ENCODE data around the gene REX1BD.
"Not testable (repeated sequence)": the region's sequence is repeated elsewhere in the genome, so short reads cannot be mapped to it uniquely, and the experiment has no call there.

REX1BD gene

DNA sequence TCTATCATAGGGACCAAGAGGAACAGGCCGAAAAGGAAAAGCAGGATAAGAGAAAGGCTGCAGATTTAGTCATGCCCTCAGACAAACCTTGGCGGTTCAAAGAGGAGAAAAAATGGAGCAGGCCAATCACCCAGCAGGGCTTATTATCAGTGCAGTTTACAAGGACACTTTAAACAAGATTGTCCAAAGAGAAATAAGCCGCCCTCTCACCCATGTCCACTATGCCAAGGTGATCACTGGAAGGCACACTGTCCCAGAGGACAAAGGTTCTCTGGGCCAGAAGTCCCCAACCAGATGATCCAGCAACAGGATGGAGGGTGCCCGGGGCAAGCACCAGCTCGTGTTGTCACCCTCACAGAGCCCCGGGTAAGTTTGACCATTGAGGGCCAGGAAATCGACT is 8.3 kb upstream of the REX1BD start:
- FAIRE-seq, result no peak

DNA sequence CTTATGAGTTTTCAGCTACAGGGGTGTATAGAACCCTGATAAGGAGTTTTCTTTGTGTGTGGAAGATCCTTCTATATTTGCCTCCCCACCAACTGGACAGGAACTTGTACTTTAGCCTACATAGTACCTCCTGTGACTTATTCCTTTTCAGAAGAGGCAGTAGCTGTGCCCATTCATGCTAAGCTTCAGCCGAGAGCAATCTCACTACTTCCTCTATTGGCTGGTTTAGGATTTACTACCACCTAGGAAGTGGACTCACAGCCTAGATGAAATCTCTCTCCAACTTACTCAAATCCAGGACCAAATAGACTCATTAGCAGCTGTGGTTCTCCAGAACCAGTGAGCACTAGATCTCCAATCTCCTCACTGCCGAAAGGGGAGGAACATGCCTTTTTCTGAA is 2.3 kb upstream of the REX1BD start:
- FAIRE-seq, result no peak

DNA sequence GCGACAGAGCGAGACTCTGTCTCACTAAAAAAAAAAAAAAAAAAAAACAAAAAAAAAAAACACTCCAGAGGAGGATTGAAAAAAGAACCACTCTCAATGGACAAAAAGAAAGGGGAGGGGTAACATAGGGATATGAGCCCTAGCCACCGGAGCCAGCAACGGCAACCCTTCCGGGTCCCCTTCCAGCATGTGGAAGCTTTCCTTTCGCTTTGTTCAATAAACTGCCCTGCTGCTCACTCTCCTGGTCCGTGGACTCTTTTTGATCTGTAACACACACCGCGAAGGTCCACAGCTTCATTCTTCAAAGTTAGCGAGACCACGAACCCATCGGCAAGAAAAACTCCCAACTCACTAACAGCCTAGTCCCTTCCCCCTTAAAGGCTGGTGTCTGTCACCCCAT is 1.0 kb upstream of the REX1BD start:
- FAIRE-seq, result no peak

DNA sequence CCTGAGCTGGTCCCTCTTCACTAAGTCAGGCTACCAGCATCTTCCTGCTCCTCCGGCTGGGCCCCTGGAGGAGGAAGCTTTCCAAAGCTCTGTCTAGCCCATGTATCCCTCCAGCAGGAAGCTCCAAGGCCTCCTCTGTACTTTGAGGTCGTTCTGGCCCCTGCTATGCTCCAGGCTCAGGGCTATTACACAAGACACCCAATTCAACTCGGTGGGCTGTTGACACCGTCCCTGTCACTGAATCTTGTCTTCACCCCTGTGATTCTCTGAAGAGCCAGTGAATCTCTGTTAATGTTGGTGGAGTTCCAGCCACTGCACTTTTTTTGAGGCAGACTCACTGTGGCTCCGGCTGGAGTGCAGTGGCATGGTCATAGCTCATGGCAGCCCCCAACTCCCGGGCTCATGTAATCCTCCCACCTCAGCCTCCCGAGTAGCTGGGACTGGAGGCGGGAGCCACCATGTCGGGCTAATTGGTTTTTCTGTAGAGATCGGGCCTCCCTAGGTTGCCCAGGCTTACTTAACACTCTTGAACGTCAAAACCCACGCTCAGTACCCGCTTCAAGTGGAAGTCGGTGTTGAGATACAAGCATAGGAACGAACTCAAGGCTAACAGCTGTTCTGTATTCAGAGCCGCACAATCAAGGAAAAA is 512 bp upstream of the REX1BD start:
- FAIRE-seq, result no peak

DNA sequence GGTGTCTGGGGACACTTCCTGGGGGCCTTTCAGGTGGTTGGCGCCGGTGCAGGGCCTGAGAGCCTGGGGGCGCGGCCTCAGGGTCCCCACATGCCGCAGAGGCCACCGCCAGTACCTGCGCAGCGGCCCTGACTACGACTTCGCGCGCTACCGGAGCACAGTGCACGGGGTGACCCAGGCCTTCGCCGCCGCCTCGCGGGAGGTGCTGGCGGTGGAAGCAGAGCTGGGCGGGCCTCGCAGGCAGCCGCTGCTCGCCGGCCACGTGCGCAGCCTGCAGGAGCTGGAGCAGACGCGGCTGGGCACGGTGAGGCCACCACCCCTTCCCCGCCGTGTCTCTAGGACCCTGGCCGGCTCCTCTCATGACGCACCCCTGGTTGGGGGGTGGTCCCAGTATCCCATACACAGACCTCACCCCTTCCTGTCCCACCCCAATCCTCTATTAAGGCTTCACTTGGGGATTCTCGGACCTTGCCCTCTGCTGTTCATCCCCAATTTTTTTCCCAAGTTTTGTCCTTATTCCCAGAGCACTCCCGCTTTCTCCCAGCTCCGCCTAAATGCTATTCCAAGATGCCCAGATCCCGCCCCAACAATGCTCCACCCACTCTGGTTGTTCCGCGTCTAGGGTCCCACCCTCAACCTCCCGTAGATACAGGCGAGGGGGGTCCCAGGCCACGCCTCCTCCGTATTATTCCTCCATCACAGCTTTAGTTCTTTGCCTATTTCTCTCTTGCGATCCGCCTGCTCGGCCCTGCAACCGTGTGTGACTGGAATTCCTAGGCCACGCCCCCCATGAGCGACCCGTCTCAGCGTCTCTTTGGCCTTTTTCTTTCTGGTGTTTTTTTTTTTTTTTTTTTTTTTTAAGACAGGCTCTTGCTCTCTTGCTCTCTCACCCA is 1.0 kb downstream of the REX1BD start:
- FAIRE-seq, result no peak

DNA sequence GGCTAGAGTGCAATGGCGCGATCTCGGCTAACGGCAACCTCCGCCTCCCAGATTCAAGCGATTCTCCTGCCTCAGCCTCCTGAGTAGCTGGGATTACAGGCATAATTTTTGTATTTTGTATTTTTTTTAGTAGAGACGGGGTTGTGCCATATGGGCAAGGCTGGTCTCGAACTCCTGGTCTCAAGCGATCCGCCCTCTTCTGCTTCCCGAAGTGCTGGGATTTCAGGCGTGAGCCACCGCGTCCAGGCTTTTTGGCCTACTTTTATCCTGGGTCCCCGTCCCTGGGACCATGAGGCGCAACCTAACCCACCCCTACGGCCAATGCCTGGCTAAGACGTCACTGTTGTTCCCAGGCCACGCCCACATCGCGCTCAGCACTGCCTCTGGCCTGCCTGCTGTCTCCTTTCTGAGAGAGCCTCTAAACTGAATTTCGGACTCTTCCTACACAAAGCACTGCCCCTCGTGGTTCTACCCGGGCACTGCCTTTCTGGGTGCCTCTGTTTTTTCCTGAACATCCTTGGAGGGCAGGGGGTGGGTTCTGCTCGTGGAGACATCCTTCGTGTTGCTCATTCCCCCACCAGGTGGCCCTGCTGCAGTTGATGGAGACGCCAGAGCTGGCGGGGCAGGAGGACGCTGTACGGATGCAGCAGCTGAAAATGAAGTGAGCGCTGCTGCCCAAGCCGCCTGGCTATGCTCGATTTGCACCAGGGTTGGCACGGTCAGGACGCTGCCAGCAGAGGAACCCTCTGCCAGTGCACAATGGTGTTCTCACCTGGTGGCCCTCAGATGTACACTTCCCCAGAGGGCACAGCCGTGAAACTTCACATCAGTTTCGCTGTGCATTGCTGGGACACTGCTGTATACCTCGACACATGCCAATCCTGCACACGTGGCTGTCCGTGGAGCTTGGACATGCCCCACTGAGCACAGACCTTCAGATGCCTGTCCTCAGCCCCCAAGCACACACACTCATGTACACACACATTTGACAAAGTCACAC is 2.0 kb downstream of the REX1BD start:
- no peak for FAIRE-seq

DNA sequence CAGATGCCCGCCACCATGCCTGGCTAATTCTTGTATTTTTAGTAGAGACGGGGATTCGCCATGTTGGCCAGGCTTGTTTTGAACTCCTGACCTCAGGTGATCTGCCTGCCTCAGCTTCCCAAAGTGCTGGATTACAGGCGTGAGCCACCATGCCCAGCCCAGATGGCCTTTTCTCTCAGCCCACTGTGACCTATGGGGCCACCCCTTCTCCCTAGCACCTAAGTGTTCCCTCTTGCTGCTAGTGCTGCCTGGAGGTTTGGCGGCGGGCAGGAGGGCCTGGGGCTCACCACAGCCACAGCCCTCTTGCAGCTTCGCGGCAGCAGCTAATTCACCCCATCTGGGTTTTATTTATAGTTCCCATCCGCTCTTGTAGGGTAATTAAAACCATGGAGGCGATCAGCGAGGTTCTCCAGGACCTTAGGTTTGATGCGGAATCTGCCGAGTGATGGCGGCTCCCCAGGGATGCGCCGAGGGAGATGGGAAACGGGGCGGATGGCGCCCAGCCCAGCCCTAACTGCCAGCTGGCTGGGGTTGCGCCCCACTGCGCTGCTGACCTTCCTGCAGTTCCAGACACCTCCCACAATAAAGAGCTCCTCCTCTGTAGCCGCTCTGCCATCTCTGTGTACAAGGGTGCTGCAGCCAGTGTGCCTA is 3.3 kb downstream of the REX1BD start:
- no peak for FAIRE-seq

DNA sequence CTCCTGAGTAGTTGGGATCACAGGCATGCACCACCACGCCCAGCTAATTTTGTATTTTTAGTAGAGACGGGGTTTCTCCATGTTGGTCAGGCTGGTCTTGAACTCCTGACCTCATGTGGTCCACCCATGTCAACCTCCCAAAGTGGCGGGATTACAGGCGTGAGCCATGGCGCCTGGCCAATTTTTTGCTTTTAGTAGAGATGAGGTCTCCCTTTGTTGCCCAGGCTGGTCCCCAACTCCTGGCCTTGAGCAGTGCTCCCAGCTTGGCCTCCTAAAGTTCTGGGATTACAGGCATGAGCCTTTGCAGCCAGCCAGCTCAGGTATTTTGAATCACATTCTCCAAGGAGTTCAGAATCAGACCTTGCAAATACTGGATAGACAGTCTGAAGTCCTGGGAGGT is 4.1 kb downstream of the REX1BD start:
- FAIRE-seq, result not testable (repeated sequence)

DNA sequence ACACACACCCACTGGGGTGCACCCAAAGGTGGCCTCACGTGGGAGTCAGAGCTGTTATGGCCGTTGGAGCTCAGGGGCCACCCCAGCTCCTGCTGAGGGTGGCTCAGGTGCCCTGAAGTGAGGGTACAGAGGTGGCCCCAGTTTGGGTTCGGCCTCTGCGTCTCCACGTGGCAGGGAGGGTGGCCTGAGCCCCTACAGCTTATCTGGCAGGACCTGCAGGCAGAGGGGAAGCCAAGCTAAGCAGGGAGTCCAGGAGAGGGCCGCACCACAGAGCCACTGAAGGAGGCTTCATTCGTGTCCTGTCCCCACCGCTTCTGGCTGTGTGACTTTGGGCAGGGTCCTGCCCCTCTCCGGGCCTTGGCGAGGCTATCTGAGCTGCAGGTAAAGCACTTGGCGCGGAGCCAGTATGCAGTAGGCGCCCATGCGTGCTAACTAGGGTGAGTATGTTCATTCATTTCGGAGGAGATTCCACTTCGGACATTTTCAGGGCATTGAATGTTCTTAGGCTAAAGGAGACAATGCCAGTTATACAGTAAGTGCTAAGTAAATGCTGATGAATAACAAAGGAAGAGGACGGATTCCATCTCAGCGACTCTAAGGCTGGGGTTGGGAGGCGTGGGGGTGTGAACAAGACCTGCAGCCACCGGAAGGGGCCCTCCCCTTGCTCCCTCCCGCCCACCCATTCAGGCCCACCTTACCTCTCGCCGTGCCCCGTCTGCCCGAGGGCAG is 4.9 kb downstream of the REX1BD start:
- no peak for FAIRE-seq

DNA sequence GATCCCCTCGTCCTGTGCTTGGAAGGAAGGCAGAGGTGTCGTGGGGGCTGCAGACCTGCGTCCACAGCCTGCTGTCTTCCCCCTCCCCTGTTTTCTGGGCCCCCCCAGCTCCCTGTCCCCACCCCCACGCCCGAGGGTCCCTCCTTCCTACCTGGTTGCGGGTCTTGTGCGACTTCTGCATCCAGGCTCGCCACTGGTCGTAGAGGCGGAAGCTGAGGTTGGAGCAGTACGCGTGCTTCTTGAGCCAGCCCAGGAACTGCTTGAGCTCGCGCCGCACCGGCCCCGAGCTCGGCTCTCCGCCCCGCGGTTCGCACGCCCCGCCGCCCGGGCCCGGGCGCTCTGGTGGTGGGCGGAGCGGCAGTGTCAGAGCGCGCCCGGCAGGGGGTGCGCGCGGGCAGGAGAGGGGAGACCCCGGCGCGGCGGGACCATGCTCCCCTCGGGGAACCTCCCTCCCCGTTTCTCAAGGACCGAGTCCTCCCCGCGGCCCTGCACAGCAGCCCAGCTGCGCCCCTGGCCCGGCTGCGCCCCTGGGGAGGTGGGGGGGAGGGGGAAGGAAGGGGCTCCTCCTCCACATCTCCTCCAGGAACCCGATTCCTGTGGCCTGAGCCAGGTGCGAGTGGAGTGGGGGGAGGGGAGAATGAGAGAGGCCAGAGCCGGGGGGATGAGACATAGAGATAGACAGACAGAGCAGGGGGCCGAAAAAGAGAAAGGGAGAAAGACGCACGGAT is 5.7 kb downstream of the REX1BD start:
- no peak for FAIRE-seq

DNA sequence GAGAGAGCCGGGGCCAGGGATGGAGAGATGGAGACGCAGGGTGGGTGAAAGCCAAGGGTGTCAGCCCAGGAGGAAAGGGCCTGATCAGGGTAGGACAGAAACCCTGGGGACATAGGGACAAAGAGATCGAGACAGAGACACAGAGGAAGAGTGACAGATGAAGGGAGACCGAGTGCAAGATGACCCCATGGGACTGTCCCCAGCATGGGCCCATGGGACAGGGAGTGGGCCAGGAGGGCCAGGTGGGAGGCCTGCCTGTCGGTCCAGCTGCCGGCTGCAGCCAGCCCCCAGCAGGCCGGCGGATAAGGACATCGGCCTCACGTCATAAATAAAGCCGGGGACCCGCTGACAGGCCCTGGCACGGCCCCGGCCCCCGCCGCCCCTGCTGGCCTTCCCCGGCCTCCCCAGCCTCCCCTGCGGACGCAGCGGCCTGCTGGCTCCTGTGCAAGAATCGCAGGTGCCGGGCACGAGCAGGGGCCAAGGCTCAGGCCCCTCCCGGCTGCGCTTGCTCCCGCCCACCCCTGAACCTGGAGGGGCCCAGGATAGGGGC is 6.3 kb downstream of the REX1BD start:
- no peak for FAIRE-seq

DNA sequence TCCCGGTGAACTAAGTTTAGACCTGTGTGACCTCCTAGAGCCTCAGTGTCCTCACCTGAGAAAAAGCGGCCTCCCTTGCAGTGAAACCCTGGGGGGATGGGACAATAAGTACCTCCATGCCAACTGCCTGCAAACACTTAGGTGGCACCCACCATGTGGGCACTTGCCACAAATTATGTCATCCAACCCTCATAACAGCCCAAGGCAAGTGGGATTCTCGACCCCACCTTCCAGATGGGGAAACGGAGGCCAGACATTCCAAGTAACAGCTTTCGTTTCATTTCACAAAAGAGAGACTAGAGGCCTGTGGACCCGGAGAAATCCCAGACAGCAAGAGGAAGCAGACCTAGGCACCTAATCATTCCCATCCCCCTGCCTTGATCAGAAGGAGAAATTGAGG is 6.9 kb downstream of the REX1BD start:
- FAIRE-seq, result no peak

DNA sequence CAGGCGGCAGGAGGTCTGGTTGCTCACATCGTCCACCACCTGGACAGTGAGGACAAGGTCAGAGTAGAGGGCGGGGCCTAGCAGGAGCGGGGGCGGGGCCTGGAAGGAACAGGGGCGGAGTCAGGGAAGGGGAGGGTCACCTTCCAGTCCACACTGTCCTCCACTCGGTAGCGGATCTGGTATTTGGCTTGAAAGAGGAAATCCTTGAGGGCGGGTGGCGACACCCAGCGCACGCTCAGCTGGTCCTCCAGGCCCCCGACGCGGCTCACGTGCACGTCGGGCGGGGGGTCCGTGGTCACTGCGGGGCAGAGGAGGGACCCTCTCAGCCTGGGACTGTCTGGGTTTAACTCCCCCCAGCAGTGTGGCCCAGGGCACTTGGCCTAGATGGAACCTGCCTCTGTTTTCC is 8.2 kb downstream of the REX1BD start:
- FAIRE-seq, result no peak

DNA sequence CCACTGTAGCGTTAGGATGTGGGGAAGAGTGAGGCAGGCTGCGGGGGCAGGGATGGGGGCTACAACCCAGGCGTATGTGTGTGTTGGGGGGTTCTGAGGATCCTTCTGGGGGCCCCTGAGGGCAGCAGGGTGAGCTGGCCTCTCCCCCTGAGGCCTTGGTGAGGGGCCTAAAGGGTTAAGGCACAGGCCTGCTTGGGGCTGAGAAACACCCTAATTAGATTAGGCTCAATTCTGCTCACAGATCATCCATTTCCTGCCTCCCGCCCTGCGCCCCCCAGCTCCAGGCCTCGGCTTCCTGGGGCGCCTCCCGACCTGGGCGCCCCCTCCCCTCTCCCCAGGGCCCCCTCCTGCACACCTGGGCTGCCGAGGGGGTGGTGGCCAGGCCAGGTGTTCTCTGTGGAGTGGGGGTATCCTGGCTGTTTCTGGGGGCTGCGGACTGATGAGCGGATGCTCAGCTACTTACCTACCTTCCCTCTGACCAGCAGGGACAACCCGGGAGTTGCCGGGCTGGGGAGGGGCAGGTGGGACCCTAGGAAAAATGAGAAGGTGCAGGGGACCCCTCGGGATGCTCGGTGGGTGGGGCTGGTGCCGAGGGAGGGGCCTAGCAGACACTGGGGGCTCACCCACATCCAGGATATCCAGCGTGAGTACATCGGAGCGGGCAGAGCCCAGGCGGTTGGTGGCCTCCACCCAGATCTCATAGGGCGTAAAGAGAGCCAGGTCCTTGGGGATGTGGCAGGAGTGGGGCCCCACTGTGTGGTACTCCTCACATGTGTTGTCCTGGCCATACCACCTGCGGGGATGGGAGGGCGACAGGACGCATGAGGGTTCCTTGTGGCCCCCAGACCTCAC is 9.4 kb downstream of the REX1BD start:
- FAIRE-seq, result no peak

DNA sequence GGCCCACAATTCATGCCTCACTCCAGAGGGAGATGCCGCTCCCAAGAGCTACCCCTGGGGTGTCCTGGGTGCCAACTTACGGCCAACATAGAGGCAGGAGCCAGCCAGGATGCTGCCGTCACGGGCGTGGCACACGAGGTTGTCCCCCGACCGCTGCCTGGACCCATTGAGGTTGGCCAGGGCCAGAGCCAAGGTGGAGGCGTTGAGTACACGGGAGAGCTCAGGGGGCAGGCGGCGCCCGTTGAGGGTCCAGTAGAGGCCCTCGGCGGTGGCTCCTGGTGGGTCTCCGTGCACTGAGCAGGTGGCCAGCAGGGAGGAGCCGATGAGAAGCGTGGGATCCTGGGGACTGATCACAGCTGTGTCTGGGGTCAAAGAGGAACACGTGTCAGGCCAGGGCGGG is 10.9 kb downstream of the REX1BD start:
- FAIRE-seq, result no peak

DNA sequence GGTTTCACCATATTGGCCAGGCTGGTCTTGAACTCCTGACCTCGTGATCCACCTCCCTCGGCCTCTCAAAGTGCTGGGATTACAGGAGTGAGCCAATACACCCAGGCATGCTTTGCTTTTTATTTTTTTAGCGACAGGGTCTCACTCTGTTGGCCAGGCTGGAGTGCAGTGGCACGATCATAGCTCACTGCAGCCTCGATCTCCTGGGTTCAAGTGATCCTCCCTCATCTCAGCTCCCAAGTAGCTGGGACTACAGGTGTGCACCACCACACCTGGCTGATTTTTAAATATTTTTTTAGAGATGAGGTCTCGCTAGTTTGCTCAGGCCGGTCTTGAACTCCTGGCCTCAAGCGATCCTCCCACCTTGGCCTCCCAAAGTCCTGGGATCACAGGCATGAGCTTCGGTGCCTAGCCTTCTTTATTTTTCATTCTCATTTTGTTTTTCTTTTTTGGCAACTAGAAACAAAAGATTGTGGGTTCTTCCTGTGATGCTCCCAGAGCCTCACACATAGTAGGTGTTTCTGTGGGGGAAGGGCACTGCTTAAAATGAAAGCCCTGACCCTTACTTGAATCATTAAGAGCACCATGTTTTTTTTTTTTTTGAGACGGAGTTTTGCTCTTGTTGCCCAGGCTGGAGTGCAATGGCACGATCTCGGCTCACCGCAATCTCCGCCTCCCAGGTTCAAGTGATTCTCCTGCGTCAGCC is 12.2 kb downstream of the REX1BD start:
- not testable (repeated sequence) for FAIRE-seq

DNA sequence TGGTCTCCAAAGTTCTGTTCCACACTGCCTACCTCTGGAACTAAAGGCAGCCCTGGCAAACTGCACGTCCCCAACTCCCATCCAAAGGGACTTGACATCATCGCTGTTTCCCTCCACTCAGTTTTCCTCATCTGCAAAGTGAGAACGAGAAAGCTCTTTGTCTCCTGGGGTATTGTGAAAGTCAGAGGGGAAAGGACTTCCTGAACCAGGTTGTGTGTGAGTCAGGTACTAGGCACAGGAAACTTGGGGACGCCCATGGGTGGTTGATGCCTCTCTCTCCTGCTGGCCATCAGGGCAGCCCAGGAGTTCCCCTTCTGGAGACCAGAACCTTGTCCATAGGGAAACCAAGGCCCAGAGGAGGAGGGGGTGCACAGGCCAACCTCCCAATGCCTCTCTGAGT is 13.3 kb downstream of the REX1BD start:
- FAIRE-seq, result no peak

DNA sequence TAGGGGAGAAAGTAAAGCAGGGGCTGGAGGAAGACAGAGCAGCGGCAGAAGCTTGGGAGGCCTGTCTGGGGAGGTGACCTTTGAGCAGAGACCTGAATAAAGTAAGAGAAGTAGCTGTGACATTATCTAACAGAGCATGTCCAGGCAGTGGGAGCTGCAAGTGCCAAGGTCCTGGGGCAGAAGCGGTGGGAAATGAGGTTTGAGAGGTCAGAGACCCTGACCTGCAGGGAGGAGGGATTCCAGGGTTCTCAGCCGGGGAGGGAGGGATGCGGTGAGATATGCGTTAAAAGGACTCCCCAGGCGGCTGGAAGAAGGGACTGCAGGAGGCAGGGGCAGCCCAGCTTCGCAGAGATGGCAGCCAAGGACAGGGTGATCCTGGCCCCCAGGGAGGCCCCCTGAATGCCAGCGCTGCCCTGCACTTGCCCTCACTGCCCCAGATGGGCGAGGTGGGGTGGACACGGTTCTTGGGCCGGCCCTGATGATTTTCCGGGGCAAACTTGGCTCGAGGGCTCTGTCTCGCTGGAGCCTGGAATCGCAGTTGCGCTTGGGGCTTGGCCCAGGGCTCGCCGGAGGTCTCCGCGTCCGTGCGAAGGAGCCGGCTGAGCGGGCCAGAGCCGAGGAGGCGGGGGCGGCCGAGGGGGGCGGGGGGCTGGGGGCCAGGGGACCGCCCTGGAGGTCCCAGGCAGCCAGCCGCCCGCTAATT is 14.8 kb downstream of the REX1BD start:
- FAIRE-seq, result no peak
